Left lung (tissue), 10 donors: ENCODE measurements around the gene ABLIM3. TPM values are rescaled to one million over a fixed set of nuclear protein-coding genes. Genes with fewer than 3 reads are reported as not detected.

Experiments
- ATAC-seq: fragments of 200-7000 bp; cut with Tn5 transposase; one replicate; pipeline ENCODE4 v1.9.1; 2020; ENCODE audit warnings: moderate library complexity
- DNase-seq, 4 donors: peaks; one replicate each; pipeline ENCODE4 v3.0.0-alpha.2; 2013 to 2020
- H3K27ac ChIP-seq, 2 donors: fragments of 200-600 bp; sonication (generic) in 1 of 2; one replicate each; pipeline versions ENCODE4 v1.5.0 to v1.8.0; 2020 to 2021
- H3K27me3 ChIP-seq, 2 donors: fragments of 200-600 bp; sonication (generic) in 1 of 2; one replicate each; pipeline versions ENCODE4 v1.5.0 to v1.8.0; 2020 to 2021
- H3K36me3 ChIP-seq, 2 donors: fragments of 200-600 bp; sonication (generic) in 1 of 2; one replicate each; pipeline versions ENCODE4 v1.5.0 to v1.8.0; 2020 to 2021
- H3K4me1 ChIP-seq, 2 donors: fragments of 200-600 bp; one replicate each; pipeline ENCODE4 v1.8.0; 2021
- H3K4me3 ChIP-seq, 2 donors: fragments of 200-600 bp; sonication (generic) in 1 of 2; one replicate each; pipeline versions ENCODE4 v1.5.0 to v1.8.0; 2020 to 2021; ENCODE audit warnings: mild to moderate bottlenecking in 1 of 2
- H3K9me3 ChIP-seq, 2 donors: fragments of 200-600 bp; sonication (generic) in 1 of 2; one replicate each; pipeline versions ENCODE4 v1.5.0 to v1.8.0; 2020 to 2021
- intact Hi-C, 2 donors: fragments of 100-400 bp; cut with DNase I; formaldehyde crosslinking; loops; one replicate each; pipeline versions ENCODE4 v1.11.2 to v1.14.2; 2022
- polyA plus RNA-seq, 6 donors: library from polyadenylated mRNA; unstranded; fragments of 120-200 nt; gene quantifications; one replicate each; pipeline ENCODE4 v1.2.1, GENCODE V29; 2013; ENCODE audit not compliant: insufficient read length in 6 of 6
- total RNA-seq, 2 donors: library from RNA; stranded (reverse); fragmentation: NEBNext Ultra II Directional; extraction: Animal tissue kit (Norgen Biotek cat#: 25700); gene quantifications; one replicate each; pipeline ENCODE4 v1.2.1, GENCODE V29; 2021
- TF ChIP-seq, protein P1 (sequence below), 2 donors: fragments of 200-600 bp; sonication (generic) in 1 of 2; IDR thresholded peaks; one replicate each; pipeline versions ENCODE4 v1.5.0 to v1.8.0; 2021; ENCODE audit warnings: antibody characterized with exemption in 2 of 2
- donor health status: DM: no; HTN: yes; CAD: no.
- donor health status: DM: no; HTN: no; CAD: no.

ABLIM3 gene
- total and polyA plus RNA-seq, 8 donors = 33.2 to 145 (median 108) TPM

DNA sequence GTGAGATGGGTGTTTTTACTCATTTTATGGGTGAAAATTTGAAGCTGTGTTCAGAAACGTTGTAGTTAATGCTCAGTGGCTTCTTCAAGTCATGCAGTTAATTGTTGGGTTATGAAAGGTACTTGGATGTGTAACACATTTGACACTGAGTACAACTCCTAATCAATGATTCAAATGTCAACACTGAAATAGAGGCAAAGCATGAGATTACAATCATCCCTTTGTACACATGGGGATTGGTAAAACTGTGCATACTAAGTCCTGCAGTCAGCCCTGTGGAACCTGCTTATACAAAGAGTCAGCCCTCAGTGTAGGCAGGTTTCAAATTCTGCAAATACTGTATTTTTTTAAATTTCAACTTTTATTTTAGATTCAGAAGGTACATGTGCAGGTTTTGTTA, 3.3 kb downstream of the ABLIM3 start:
- ATAC-seq (no peak), DNase-seq (no peak)
- intact Hi-C loops = loop anchor here in 1 of 2 donors (5.0 kb wide), 1 partner anchor 83 kb away; no protein-coding TSS in a partner anchor
- TF ChIP-seq, protein P1, sequence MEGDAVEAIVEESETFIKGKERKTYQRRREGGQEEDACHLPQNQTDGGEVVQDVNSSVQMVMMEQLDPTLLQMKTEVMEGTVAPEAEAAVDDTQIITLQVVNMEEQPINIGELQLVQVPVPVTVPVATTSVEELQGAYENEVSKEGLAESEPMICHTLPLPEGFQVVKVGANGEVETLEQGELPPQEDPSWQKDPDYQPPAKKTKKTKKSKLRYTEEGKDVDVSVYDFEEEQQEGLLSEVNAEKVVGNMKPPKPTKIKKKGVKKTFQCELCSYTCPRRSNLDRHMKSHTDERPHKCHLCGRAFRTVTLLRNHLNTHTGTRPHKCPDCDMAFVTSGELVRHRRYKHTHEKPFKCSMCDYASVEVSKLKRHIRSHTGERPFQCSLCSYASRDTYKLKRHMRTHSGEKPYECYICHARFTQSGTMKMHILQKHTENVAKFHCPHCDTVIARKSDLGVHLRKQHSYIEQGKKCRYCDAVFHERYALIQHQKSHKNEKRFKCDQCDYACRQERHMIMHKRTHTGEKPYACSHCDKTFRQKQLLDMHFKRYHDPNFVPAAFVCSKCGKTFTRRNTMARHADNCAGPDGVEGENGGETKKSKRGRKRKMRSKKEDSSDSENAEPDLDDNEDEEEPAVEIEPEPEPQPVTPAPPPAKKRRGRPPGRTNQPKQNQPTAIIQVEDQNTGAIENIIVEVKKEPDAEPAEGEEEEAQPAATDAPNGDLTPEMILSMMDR (IDR thresholded peaks at IDR 0.05) = no peak
- no peaks in the 10 kb centered on the region for H3K9me3 ChIP-seq
- no peak overlapping the region for H3K27ac ChIP-seq
- no peaks in the 10 kb centered on the region for H3K36me3 ChIP-seq
- H3K27me3 ChIP-seq = peaks cover 0 to 15% of the 10 kb centered on the region in 2 donors
- H3K4me1 ChIP-seq = peaks cover 0 to 40% of the 10 kb centered on the region in 2 donors
- H3K4me3 ChIP-seq = peak overlapping the region in 1 of 2 donors; percentile 10

DNA sequence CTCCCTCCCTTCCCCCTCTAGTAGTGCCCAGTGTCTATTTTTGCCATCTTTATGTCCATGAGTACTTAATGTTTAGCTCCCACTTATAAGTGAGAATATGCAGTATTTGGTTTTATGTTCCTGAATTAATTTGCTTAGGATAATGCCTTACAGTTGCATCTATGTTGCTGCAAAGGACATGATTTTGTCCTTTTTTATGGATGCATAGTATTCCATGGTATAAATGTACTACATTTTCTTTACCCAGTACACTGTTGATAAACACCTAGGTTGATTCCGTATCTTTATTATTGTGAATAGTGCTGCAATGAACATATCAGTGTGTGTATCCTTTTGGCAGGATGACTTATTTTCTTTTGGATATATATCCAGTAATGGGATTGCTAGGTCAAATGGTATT, 3.8 kb downstream of the ABLIM3 start:
- H3K4me1 ChIP-seq = peaks cover 0 to 45% of the 10 kb centered on the region in 2 donors
- intact Hi-C loops = no loop called here
- peaks cover 0 to 15% of the 10 kb centered on the region in 2 donors for H3K27me3 ChIP-seq
- DNase-seq (no peak), ATAC-seq (no peak)
- H3K4me3 ChIP-seq = no peak overlapping the region
- TF ChIP-seq, protein P1 (IDR thresholded peaks at IDR 0.05) = no peak
- H3K36me3 ChIP-seq = no peaks in the 10 kb centered on the region
- H3K9me3 ChIP-seq = no peaks in the 10 kb centered on the region
- H3K27ac ChIP-seq = no peak overlapping the region

DNA sequence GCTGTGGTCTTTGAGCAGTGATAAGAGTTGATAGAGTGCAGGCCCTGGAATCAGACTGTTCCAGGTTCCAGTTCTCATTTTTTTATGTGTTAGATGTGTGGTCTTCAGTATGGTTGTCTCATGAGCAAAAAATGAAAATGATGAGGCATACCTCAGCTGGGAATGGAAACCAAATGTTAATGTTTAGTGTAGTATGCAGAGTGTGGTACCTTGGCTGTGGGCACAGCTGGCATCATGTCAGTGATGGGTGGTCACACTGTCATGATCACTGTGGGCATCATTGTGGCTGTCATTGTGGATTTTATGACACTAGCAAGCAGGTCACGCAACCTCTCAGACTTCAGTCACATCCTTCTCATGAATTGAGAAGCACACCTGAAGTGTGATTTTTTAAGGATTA, 6.4 kb downstream of the ABLIM3 start:
- intact Hi-C loops = no loop called here
- H3K4me3 ChIP-seq = no peak overlapping the region

DNA sequence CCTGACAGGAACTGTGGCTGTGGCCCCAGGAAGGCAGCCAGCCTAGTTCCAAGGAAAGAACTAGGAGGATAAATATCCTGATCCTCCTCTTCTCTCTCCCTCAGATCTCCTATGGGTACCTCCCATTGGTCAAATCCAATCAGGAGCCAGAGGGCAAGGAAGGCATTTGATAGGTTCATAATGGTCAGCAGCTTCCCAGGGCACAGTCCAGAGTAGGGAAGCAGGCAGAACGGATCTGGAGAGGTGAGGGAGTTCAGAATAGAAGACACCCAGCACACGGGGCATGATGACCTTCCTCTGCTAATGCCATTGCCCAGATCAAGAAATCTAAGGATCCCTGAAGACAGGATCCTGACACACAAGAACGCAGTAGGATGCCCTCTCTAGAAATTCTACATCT, 8.6 kb downstream of the ABLIM3 start:
- ATAC-seq (no peak), DNase-seq (no peak)
- TF ChIP-seq, protein P1 (IDR thresholded peaks at IDR 0.05) = no peak
- Histone ChIP-seq H3K27me3 (no peaks in the 10 kb centered on the region), H3K9me3 (no peaks in the 10 kb centered on the region), H3K4me3 (no peak overlapping the region), H3K27ac (peak overlapping the region in 1 of 2 donors; percentile 18), H3K36me3 (no peaks in the 10 kb centered on the region), H3K4me1 (peaks cover 8 to 52% of the 10 kb centered on the region in 2 donors)
- intact Hi-C loops = no loop called here

More for the DNA sequence above, 6.4 kb downstream of the ABLIM3 start:
- Histone ChIP-seq H3K27ac (no peak overlapping the region), H3K4me1 (peaks cover 0 to 52% of the 10 kb centered on the region in 2 donors), H3K27me3 (peaks cover 0 to 2% of the 10 kb centered on the region in 2 donors), H3K9me3 (no peaks in the 10 kb centered on the region), H3K36me3 (no peaks in the 10 kb centered on the region)
- TF ChIP-seq, protein P1 (IDR thresholded peaks at IDR 0.05) = no peak
- no peak for ATAC-seq
- no peak for DNase-seq

DNA sequence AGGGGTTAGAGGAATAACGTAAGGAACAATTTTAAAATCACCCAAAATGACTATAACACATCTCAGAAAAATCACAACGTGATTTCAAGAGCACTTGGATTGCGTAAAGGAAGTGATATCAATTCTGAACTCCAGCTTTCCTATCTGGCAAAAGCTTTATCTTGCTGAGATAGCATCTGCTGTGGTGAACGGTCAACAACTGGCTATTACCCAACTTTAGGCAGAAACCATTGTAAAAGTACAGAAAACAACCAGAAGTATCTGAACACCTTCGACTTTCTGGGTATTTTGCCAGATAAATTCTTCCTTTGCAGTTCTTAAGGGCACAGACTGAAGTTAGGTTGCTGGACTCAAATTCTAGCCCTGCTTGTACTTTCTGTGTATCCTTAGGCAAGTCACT, 9.2 kb downstream of the ABLIM3 start:
- intact Hi-C loops = no loop called here
- no peaks in the 10 kb centered on the region for H3K9me3 ChIP-seq
- no peaks in the 10 kb centered on the region for H3K36me3 ChIP-seq
- no peak overlapping the region for H3K4me3 ChIP-seq
- TF ChIP-seq, protein P1 (IDR thresholded peaks at IDR 0.05) = no peak
- H3K27ac ChIP-seq = peak overlapping the region in 1 of 2 donors; percentile 18
- H3K4me1 ChIP-seq = peaks cover 8 to 52% of the 10 kb centered on the region in 2 donors
- DNase-seq (no peak), ATAC-seq (no peak)
- H3K27me3 ChIP-seq = no peaks in the 10 kb centered on the region
